Endothelial cell of umbilical vein (primary cell): ENCODE measurements around the gene CAP2. TPM values are rescaled to one million over a fixed set of nuclear protein-coding genes. Genes with fewer than 3 reads are reported as not detected.
"Not testable (repeated sequence)": the region's sequence is repeated elsewhere in the genome, so short reads cannot be mapped to it uniquely, and the experiment has no call there.

Experiments used
- BruUV-seq: library from RNA; stranded (reverse); fragments of 400-500 nt; replicated peaks from 2 replicates; lab custom pipeline; 2021; lab: Mats Ljungman, UMichigan
- CTCF ChIA-PET: fragments of 300-600, 350-600 bp; sonication (Branson Sonifier 250); formaldehyde crosslinking; loops from one replicate; lab custom pipeline; 2021; ENCODE audit warnings: antibody characterized with exemption, inconsistent platforms; lab: Charles Lee
- POLR2A ChIA-PET: fragments of 300-600, 350-600 bp; sonication (Branson Sonifier 250); formaldehyde crosslinking; loops from one replicate; lab custom pipeline; 2021; ENCODE audit warnings: antibody characterized with exemption, inconsistent platforms; lab: Charles Lee
- DNase-seq: peaks from one replicate; pipeline ENCODE4 v3.0.0-alpha.2; 2011; ENCODE audit warnings: low read depth, low spot score
- FAIRE-seq: peaks from 2 replicates; lab custom pipeline; 2011; peaks lifted over from hg19 to GRCh38; lab: Jason Lieb, UNC
- H2AFZ ChIP-seq: 2 replicates; pipeline ENCODE4 v1.6.0; 2012; ENCODE audit warnings: low read depth, low read length, control low read depth, inconsistent platforms
- H3K27ac ChIP-seq: 2 replicates; pipeline ENCODE4 v1.5.1; 2011; ENCODE audit warnings: low read depth, mild to moderate bottlenecking, control low read depth, low read length, moderate library complexity; ENCODE audit not compliant: insufficient read depth
- H3K27me3 ChIP-seq, 2 experiments: 2 replicates each; pipeline versions ENCODE4 v1.6.0 to v1.6.1; 2011; ENCODE audit warnings: low read length in 2 of 2, mixed read lengths in 1 of 2; ENCODE audit not compliant: control insufficient read depth in 2 of 2, insufficient read depth in 2 of 2
- H3K36me3 ChIP-seq, 2 experiments: 2 replicates in 1 of 2; 3 replicates in 1 of 2; pipeline ENCODE4 v1.5.1; 2011; ENCODE audit warnings: low read length in 2 of 2, mild to moderate bottlenecking in 1 of 2, moderate library complexity in 1 of 2; ENCODE audit not compliant: control insufficient read depth in 2 of 2, insufficient read depth in 2 of 2; ENCODE audit errors: extremely low read depth in 1 of 2
- H3K4me1 ChIP-seq: 3 replicates; pipeline ENCODE4 v1.5.1; 2011; ENCODE audit warnings: mild to moderate bottlenecking, low read length; ENCODE audit not compliant: control insufficient read depth, insufficient read depth; ENCODE audit errors: extremely low read depth
- H3K4me2 ChIP-seq: 2 replicates; pipeline ENCODE4 v1.6.1; 2011; ENCODE audit warnings: low read length, control low read depth, mixed read lengths; ENCODE audit not compliant: insufficient read depth
- H3K4me3 ChIP-seq, 3 experiments: fragments of 200-600 bp in 1 of 3; sonication (generic), shearing (Covaris generic) in 1 of 3; replicated peaks in 1 of 3; 2 replicates each; pipeline ENCODE4 v1.5.1; 2011 to 2016; ENCODE audit warnings: control low read depth in 3 of 3, low read length in 3 of 3, mild to moderate bottlenecking in 2 of 3, inconsistent platforms in 1 of 3, low read depth in 1 of 3, moderate library complexity in 1 of 3; ENCODE audit not compliant: insufficient read depth in 1 of 3
- H3K79me2 ChIP-seq: 2 replicates; pipeline ENCODE4 v1.6.0; 2012; ENCODE audit warnings: low read length, inconsistent platforms; ENCODE audit not compliant: control insufficient read depth, insufficient read depth
- H3K9ac ChIP-seq: replicated peaks from 2 replicates; pipeline ENCODE3; 2011; ENCODE audit warnings: low read length, control low read depth; ENCODE audit not compliant: insufficient read depth; ENCODE audit errors: extremely low read depth
- H3K9me1 ChIP-seq: replicated peaks from 3 replicates; pipeline ENCODE4 v1.6.0; 2011; ENCODE audit warnings: mild to moderate bottlenecking, low read length; ENCODE audit not compliant: control insufficient read depth, insufficient read depth; ENCODE audit errors: extremely low read depth
- H3K9me3 ChIP-seq: replicated peaks from 2 replicates; pipeline ENCODE4 v1.5.1; 2012; ENCODE audit warnings: low read length, inconsistent platforms; ENCODE audit not compliant: control insufficient read depth, insufficient read depth
- H4K20me1 ChIP-seq: replicated peaks from 2 replicates; pipeline ENCODE3; 2011; ENCODE audit warnings: mild to moderate bottlenecking, low read length; ENCODE audit not compliant: control insufficient read depth, insufficient read depth; ENCODE audit errors: extremely low read depth
- EZH2 ChIP-seq: IDR thresholded peaks from 2 replicates; pipeline ENCODE4 v1.6.1; 2012; ENCODE audit warnings: borderline replicate concordance, low read depth, mild to moderate bottlenecking, moderate library complexity, low read length, inconsistent platforms; ENCODE audit not compliant: severe bottlenecking
- FOS ChIP-seq: IDR thresholded peaks from 2 replicates; pipeline ENCODE4 v1.6.1; 2011; ENCODE audit warnings: mild to moderate bottlenecking, low read length, moderate library complexity, borderline replicate concordance; ENCODE audit not compliant: insufficient read depth
- GATA2 ChIP-seq: IDR thresholded peaks from 2 replicates; pipeline ENCODE4 v1.7.0; 2011; ENCODE audit warnings: low read depth, mild to moderate bottlenecking, moderate library complexity, mixed read lengths, low read length; ENCODE audit not compliant: insufficient read length, insufficient read depth
- JUN ChIP-seq: IDR thresholded peaks from 2 replicates; pipeline ENCODE4 v1.6.1; 2011; ENCODE audit warnings: borderline replicate concordance, low read depth; ENCODE audit not compliant: insufficient read length, insufficient read depth
- MYC ChIP-seq: IDR thresholded peaks from one replicate; pipeline ENCODE4 v1.6.1; 2011; ENCODE audit warnings: mild to moderate bottlenecking, low read depth, low read length
- POLR2A ChIP-seq: IDR thresholded peaks from 2 replicates; pipeline ENCODE4 v1.6.1; 2012; ENCODE audit warnings: low read depth, mild to moderate bottlenecking, control low read depth, low read length
- POLR2AphosphoS5 ChIP-seq: IDR thresholded peaks from 2 replicates; pipeline ENCODE4 v1.6.1; 2012; ENCODE audit warnings: low read depth, mild to moderate bottlenecking, control low read depth, low read length, moderate library complexity; ENCODE audit not compliant: insufficient read depth
- dilution Hi-C: fragments of 300-500 bp; cut with MboI; formaldehyde crosslinking; loops from one replicate; pipeline ENCODE4 v1.15.0; 2019; ENCODE audit warnings: low sequenced_read_pairs; ENCODE audit not compliant: extremely low pct_ligation_motif_present
- intact Hi-C: fragments of 100-400 bp; cut with micrococcal nuclease; formaldehyde crosslinking; loops from one replicate; pipeline ENCODE4 v1.10.0; 2022
- polyA plus RNA-seq, 4 experiments: library from polyadenylated mRNA; depleted of rRNA in 3 of 4; stranded (reverse) in 3 of 4; unstranded in 1 of 4; fragments of >200 nt; gene quantifications; 2 replicates each; pipeline versions ENCODE4 v1.2.1 to v1.2.3, GENCODE V29; 2011 to 2012; ENCODE audit warnings: missing spikeins in 1 of 4
- total RNA-seq: library from RNA; stranded (reverse); gene quantifications from 2 replicates; pipeline ENCODE4 v1.2.3, GENCODE V29; 2021
- TF ChIP-seq, protein P1 (sequence below): IDR thresholded peaks from 2 replicates; pipeline ENCODE4 v1.6.1; 2011; ENCODE audit not compliant: insufficient read depth, insufficient read length
- TF ChIP-seq, protein P2 (sequence below), 2 donors: IDR thresholded peaks; 1 replicate in 1 of 2; 2 replicates in 1 of 2; pipeline ENCODE4 v1.5.1; 2011; ENCODE audit warnings: low read length in 2 of 2, mild to moderate bottlenecking in 2 of 2, moderate library complexity in 2 of 2, control low read depth in 1 of 2, inconsistent platforms in 1 of 2, low read depth in 1 of 2; ENCODE audit not compliant: insufficient read depth in 1 of 2; ENCODE audit errors: extremely low read depth in 1 of 2

Gene CAP2
- total and polyA plus RNA-seq, 2 donors (not counting 3 experiments of a cell fraction or from before 2014, with no cell fraction given): 12.2 to 21.3 TPM

DNA sequence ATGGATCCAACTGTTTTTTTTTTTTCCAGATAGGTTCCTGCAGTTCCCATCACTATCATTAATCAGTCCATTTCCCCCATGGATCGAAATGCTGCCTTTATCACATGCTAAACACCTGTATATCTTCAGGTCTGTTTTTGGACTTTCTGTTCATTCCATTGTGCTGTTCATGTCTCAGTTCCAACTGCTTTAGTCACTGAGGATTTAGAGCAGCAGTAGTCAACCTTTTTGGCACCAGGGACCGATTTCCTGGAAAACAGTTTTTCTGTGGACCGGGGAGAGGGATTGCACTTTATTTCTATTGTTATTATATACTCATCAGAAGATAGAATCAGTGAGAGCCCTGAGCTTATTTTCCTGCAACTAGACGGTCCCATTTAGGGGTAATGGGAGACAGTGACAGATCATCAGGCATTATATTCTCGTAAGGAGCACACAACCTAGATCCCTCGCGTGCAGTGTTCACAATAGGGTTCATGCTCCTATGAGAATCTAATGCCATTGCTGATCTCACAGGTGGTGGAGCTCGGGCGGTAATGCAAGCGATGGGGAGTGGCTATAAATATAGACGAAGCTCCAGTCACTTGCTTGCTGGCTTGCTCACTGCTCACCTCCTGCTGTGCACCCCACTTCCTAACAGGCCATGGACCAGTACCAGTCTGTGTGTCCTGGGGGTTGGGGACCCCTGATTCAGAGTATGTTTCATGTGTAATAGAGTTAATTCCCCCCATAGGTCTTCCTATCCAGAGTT, 46.0 kb downstream of the CAP2 start:
- Histone ChIP-seq H3K9me1 (no peaks in the 10 kb centered on the region), H3K27ac (no peak overlapping the region), H3K4me3 (no peak overlapping the region), H3K9me3 (no peaks in the 10 kb centered on the region), H2AFZ (no peak overlapping the region), H3K9ac (no peak overlapping the region), H3K4me2 (no peak overlapping the region), H3K79me2 (no peaks in the 10 kb centered on the region), H3K36me3 (peaks cover 0 to 2% of the 10 kb centered on the region in 2 experiments), H3K27me3 (no peaks in the 10 kb centered on the region), H3K4me1 (no peaks in the 10 kb centered on the region), H4K20me1 (no peaks in the 10 kb centered on the region)
- ChIA-PET CTCF (no interaction called here), POLR2A (no interaction called here)
- no TSS peak for BruUV-seq
- dilution Hi-C loops: no loop called here
- no peak for TF ChIP-seq POLR2AphosphoS5
- no peak for TF ChIP-seq JUN
- TF ChIP-seq EZH2: no peak
- TF ChIP-seq FOS: no peak
- TF ChIP-seq, protein P1, sequence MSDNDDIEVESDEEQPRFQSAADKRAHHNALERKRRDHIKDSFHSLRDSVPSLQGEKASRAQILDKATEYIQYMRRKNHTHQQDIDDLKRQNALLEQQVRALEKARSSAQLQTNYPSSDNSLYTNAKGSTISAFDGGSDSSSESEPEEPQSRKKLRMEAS: no peak
- no peak for TF ChIP-seq MYC
- TF ChIP-seq GATA2: no peak
- TF ChIP-seq, protein P2, sequence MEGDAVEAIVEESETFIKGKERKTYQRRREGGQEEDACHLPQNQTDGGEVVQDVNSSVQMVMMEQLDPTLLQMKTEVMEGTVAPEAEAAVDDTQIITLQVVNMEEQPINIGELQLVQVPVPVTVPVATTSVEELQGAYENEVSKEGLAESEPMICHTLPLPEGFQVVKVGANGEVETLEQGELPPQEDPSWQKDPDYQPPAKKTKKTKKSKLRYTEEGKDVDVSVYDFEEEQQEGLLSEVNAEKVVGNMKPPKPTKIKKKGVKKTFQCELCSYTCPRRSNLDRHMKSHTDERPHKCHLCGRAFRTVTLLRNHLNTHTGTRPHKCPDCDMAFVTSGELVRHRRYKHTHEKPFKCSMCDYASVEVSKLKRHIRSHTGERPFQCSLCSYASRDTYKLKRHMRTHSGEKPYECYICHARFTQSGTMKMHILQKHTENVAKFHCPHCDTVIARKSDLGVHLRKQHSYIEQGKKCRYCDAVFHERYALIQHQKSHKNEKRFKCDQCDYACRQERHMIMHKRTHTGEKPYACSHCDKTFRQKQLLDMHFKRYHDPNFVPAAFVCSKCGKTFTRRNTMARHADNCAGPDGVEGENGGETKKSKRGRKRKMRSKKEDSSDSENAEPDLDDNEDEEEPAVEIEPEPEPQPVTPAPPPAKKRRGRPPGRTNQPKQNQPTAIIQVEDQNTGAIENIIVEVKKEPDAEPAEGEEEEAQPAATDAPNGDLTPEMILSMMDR (IDR thresholded peaks at IDR 0.05; ENCODE audit: extremely low read depth in 1 of 2, insufficient read depth in 1 of 2, low read depth in 1 of 2, low read length in 2 of 2): no peak
- no peak for TF ChIP-seq POLR2A
- FAIRE-seq: no peak
- intact Hi-C loops: no loop called here
- peak; percentile 20 for DNase-seq

DNA sequence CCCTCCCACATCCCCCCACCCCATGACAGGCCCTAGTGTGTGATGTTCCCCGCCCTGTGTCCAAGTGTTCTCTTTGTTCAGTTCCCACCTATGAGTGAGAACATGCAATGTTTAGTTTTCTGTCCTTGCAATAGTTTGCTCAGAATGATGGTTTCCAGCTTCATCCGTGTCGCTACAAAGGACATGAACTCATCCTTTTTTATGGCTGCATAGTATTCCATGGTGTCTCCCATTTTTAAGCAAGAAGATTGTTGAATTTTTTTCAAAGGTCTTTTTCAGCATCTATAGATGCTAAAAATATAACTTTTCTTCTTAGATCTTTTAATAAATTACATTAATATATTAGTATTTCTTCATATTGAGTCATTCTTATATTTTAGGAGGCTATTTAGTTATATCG, 47.4 kb downstream of the CAP2 start:
- H4K20me1 ChIP-seq, H3K9ac ChIP-seq, H3K79me2 ChIP-seq, H3K9me3 ChIP-seq, H3K27ac ChIP-seq, H3K36me3 ChIP-seq, H3K27me3 ChIP-seq, H3K9me1 ChIP-seq, CTCF ChIA-PET, POLR2A ChIA-PET, dilution Hi-C loops, H3K4me2 ChIP-seq, H2AFZ ChIP-seq, H3K4me3 ChIP-seq, H3K4me1 ChIP-seq, FAIRE-seq, DNase-seq, BruUV-seq, intact Hi-C loops: not testable (repeated sequence)
